ENCODE results near the gene FBXL14. TPM values are rescaled to one million over a fixed set of nuclear protein-coding genes. Genes with fewer than 3 reads are reported as not detected.

The FBXL14 gene
- polyA plus RNA-seq, 1 of the 3 experiments (the other 2 are of a cell fraction) = 11.3 TPM

GRCh38 chr12:1552171-1552570 is 42.2 kb downstream of the FBXL14 start:
- Histone ChIP-seq H3K4me1 (ENCODE audit: control insufficient read depth in 1 of 2, insufficient read depth in 2 of 2, low read depth in 1 of 2, low read length in 1 of 2) (no peaks in the 10 kb centered on the region; a peak in 1 of 4 replicates), H3K36me3 (replicated peaks in 1 of 2; ENCODE audit: control insufficient read depth in 1 of 2, insufficient read depth in 2 of 2, low read length in 1 of 2) (no peaks in the 10 kb centered on the region), H3K27ac (ENCODE audit: low read depth in 2 of 2, low read length in 1 of 2) (0 out of 4 replicates have a peak overlapping the region, but pooled peaks of 1 of the 2 experiments have one; percentile 20), H2AFZ (ENCODE audit: low read depth) (no peak overlapping the region), H3K9me3 (no peaks in the 10 kb centered on the region), H3K4me2 (no peak overlapping the region), H4K20me1 (ENCODE audit: insufficient read depth) (peaks cover 68% of the 10 kb centered on the region), H3K27me3 (ENCODE audit: insufficient read depth) (no peaks in the 10 kb centered on the region), H3K4me3 (ENCODE audit: low read depth in 2 of 2, low read length in 1 of 2) (no peak overlapping the region), H3F3A (replicated peaks; ENCODE audit: insufficient read depth) (no peaks in the 10 kb centered on the region), H3K79me2 (ENCODE audit: insufficient read depth) (peaks cover 100% of the 10 kb centered on the region), H3K9ac (no peak overlapping the region), H3K9me2 (no peaks in the 10 kb centered on the region)
- no peak for DNase-seq
- WGBS (ENCODE audit: low lambda C conversion rate) = 75% methylated on average over 2 of the region's 2 CpGs
- ChIA-PET POLR2A (no interaction called here), CTCF (interaction anchor here (0.7 to 1.0 kb wide), 2 partner anchors 299 to 434 kb away, joined by 3 read pairs; no protein-coding TSS in a partner anchor)
- TF ChIP-seq PBX3 (IDR thresholded peaks at IDR 0.05) (no peak), YY1 (IDR thresholded peaks at IDR 0.05; ENCODE audit: low read depth) (no peak), FOSL2 (IDR thresholded peaks at IDR 0.05; ENCODE audit: borderline replicate concordance, low read depth) (no peak), RXRA (IDR thresholded peaks at IDR 0.05; ENCODE audit: borderline replicate concordance, low read depth) (no peak), FOXM1 (IDR thresholded peaks at IDR 0.05; ENCODE audit: low read depth) (no peak), USF1 (IDR thresholded peaks at IDR 0.05; ENCODE audit: borderline replicate concordance, low read depth) (no peak), NFIC (IDR thresholded peaks at IDR 0.05; ENCODE audit: borderline replicate concordance) (no peak), TEAD4 (IDR thresholded peaks at IDR 0.05; ENCODE audit: borderline replicate concordance, insufficient read depth) (no peak), RFX5 (IDR thresholded peaks at IDR 0.05; ENCODE audit: low read length) (no peak), JUND (IDR thresholded peaks at IDR 0.05) (no peak), ELF1 (IDR thresholded peaks at IDR 0.05) (no peak)
- TF ChIP-seq, protein P1, sequence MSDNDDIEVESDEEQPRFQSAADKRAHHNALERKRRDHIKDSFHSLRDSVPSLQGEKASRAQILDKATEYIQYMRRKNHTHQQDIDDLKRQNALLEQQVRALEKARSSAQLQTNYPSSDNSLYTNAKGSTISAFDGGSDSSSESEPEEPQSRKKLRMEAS (IDR thresholded peaks at IDR 0.05; ENCODE audit: low read depth) = no peak

DNA sequence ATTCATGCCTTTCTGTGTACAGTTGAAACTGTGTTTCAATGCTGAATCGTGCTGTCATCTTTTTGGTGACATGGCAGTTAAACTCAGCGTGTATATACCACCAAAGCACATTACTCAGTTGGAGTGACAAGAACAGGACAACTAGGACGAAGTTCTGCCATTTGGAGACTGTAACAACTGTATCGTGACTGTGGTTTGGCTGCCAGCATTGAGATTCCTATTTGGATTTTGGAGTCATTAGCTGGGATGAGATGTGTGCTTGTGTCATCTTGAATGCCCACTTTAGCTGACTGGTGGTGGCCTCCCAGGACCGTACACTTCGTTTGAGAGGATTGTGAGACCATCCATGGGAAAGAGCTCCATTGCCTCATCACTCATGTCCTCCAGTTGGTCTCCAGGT is 42.9 kb downstream of the FBXL14 start:
- no peak overlapping the region for H3K4me3 ChIP-seq (ENCODE audit: low read depth in 2 of 2, low read length in 1 of 2)
- POLR2A ChIA-PET = no interaction called here
- no peak overlapping the region for H3K4me2 ChIP-seq
- CTCF ChIA-PET = interaction anchor here (1.0 kb wide), 1 partner anchor 433 kb away, joined by 3 read pairs; no protein-coding TSS in a partner anchor
- H3K27me3 ChIP-seq (ENCODE audit: insufficient read depth) = no peaks in the 10 kb centered on the region
- no peaks in the 10 kb centered on the region for H3F3A ChIP-seq (replicated peaks; ENCODE audit: insufficient read depth)
- no peak overlapping the region for H2AFZ ChIP-seq (ENCODE audit: low read depth)
- whole genome bisulfite sequencing (ENCODE audit: low lambda C conversion rate) = 69% methylated on average over 6 of the region's 6 CpGs
- peaks cover 100% of the 10 kb centered on the region for H3K79me2 ChIP-seq (ENCODE audit: insufficient read depth)
- no peaks in the 10 kb centered on the region for H3K36me3 ChIP-seq (replicated peaks in 1 of 2; ENCODE audit: control insufficient read depth in 1 of 2, insufficient read depth in 2 of 2, low read length in 1 of 2)
- no peaks in the 10 kb centered on the region for H3K9me2 ChIP-seq
- H4K20me1 ChIP-seq (ENCODE audit: insufficient read depth) = peaks cover 73% of the 10 kb centered on the region
- DNase-seq = no peak
- H3K4me1 ChIP-seq (ENCODE audit: control insufficient read depth in 1 of 2, insufficient read depth in 2 of 2, low read depth in 1 of 2, low read length in 1 of 2) = no peaks in the 10 kb centered on the region; a peak in 1 of 4 replicates
- H3K9me3 ChIP-seq = no peaks in the 10 kb centered on the region
- no peak overlapping the region for H3K27ac ChIP-seq (ENCODE audit: low read depth in 2 of 2, low read length in 1 of 2)
- no peak overlapping the region for H3K9ac ChIP-seq
- TF ChIP-seq ZBTB33 (IDR thresholded peaks at IDR 0.05; ENCODE audit: borderline replicate concordance, low read depth) (no peak), EP300 (IDR thresholded peaks at IDR 0.05; ENCODE audit: borderline replicate concordance in 1 of 2, low read depth in 1 of 2, low read length in 1 of 2) (no peak), IRF3 (IDR thresholded peaks at IDR 0.05; ENCODE audit: low read depth, low read length) (no peak), PBX3 (IDR thresholded peaks at IDR 0.05) (no peak), CHD2 (IDR thresholded peaks at IDR 0.05; ENCODE audit: low read length, partially characterized antibody) (no peak), YY1 (IDR thresholded peaks at IDR 0.05; ENCODE audit: low read depth) (no peak), CTCF (IDR thresholded peaks at IDR 0.05) (no peak), RCOR1 (IDR thresholded peaks at IDR 0.05; ENCODE audit: low read length) (no peak), RXRA (IDR thresholded peaks at IDR 0.05; ENCODE audit: borderline replicate concordance, low read depth) (no peak), SIN3A (IDR thresholded peaks at IDR 0.05; ENCODE audit: borderline replicate concordance, low read depth, low read length) (no peak)
- TF ChIP-seq, protein P1 (IDR thresholded peaks at IDR 0.05; ENCODE audit: low read depth) = no peak
